GM13977 (cell line): ENCODE results near the gene TTC7B.

Experiments
- DNase-seq: peaks from one replicate; pipeline ENCODE4 v3.0.0; 2012; ENCODE audit warnings: low spot score
- in situ Hi-C: fragments of 300-500 bp; cut with MboI; formaldehyde crosslinking; loops from one replicate; pipeline ENCODE4 v1.12.0; 2022; ENCODE audit warnings: low sequenced_read_pairs, low pct_unique_long_range_greater_than_20kb, mixed read lengths, inconsistent platforms; ENCODE audit not compliant: unreplicated experiment
- TF ChIP-seq, protein P1 (sequence below): IDR thresholded peaks from 2 replicates; pipeline ENCODE4 v1.5.1; 2012; ENCODE audit warnings: mild to moderate bottlenecking, control low read depth; ENCODE audit not compliant: insufficient read depth; ENCODE audit errors: extremely low read depth, missing control alignments

Gene TTC7B

DNA sequence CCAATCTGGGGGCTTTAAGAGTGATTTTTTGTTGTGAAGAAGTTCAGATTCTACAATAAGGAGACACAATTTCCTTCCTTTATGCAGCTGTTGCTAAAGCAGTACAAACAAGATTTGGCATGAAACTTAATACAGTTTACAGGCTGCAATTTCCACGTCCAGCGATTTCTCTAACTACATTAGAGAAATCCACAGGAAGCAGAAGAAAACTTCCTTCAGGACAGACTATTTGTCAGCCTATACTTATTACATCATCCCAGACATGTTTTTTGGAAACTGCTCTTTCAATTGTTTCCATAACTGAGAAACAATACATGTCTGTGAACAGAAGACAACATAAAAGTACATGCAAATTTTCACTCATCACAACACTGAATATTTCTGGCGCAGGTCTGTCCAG lies 204.3 kb downstream of the TTC7B start:
- in situ Hi-C loops, result no loop called here

DNA sequence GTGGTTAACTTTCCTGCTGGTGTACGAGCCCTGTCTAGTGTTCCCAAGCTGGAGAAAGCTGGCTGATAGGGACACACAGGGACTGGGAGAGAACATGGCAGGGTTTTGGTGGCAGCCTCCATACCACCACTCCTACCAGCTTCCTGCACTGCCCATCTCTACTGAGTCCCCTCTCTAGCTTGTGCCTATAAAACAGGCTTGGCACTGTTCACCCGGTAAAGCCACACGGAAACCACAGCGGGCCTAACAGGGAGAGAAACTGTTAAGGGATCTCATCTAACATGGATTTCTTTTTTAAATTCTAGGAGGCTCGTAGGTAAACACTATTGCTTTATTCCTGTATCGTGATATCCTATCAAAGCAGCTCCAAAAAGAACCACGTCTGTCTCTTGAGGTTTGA lies 204.7 kb downstream of the TTC7B start:
- in situ Hi-C loops, result no loop called here

More for the DNA sequence above, 204.3 kb downstream of the TTC7B start:
- TF ChIP-seq, protein P1, sequence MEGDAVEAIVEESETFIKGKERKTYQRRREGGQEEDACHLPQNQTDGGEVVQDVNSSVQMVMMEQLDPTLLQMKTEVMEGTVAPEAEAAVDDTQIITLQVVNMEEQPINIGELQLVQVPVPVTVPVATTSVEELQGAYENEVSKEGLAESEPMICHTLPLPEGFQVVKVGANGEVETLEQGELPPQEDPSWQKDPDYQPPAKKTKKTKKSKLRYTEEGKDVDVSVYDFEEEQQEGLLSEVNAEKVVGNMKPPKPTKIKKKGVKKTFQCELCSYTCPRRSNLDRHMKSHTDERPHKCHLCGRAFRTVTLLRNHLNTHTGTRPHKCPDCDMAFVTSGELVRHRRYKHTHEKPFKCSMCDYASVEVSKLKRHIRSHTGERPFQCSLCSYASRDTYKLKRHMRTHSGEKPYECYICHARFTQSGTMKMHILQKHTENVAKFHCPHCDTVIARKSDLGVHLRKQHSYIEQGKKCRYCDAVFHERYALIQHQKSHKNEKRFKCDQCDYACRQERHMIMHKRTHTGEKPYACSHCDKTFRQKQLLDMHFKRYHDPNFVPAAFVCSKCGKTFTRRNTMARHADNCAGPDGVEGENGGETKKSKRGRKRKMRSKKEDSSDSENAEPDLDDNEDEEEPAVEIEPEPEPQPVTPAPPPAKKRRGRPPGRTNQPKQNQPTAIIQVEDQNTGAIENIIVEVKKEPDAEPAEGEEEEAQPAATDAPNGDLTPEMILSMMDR, result no peak
- no peak for DNase-seq

DNA sequence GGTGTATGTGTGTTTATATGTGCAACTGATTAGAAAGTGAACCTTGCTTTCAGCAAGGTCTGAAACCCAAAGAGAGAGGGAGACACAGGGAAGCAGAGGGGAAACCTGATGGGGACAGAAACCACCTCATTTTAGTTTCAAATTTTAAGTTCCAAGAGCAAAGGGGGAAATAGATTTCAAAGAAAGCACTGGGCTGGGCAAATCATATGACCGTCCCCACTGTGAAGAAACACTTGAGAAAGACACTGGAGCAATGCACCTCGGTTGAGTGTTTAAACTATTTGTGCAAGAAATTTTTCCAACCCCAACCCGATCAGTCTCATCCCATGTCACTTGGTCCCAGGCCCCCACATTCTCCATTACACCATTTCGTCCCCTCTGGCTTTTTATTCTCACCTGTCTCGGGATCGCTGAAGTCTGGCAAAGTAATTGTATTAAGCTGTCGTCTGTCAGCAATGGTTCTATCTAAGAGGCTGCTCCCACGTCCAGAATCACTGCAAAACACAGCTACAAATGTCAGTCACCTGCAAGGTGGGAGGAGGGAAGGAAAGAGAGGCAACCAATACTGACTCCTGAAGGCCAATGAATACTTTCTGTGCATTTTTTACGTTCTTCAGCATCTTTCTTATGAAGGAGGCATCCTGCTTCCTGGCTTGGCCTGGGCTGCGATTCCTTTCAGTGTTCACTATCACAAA lies 205.7 kb downstream of the TTC7B start:
- DNase-seq, result no peak
- in situ Hi-C loops, result no loop called here
- TF ChIP-seq, protein P1, result no peak

More for the DNA sequence above, 204.7 kb downstream of the TTC7B start:
- TF ChIP-seq, protein P1, result no peak
- DNase-seq, result no peak

DNA sequence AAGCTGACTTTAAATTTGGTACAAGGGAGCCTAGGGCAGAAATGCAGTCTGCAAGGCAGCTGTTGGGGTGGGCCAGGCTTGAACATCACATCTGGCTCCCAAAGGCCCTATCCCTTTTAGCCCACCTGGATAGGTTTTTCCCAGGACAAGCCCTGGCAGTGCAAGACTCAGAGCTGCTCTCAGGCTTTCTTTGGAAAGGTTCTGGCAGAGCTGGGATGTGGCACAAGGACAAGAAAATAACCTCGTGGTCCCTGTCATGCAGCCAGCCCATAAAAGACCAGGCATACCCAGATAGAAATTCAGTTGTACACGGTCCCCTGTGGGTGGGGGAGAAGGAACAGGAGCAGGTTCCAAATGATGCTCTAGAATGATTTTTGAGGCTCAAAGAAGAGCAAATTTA lies 206.9 kb downstream of the TTC7B start:
- in situ Hi-C loops, result no loop called here
- no peak for DNase-seq
- TF ChIP-seq, protein P1, result no peak

GRCh38 chr14:90608929-90609341 lies 207.3 kb downstream of the TTC7B start:
- TF ChIP-seq, protein P1, result no peak
- in situ Hi-C loops, result no loop called here
- DNase-seq, result no peak

DNA sequence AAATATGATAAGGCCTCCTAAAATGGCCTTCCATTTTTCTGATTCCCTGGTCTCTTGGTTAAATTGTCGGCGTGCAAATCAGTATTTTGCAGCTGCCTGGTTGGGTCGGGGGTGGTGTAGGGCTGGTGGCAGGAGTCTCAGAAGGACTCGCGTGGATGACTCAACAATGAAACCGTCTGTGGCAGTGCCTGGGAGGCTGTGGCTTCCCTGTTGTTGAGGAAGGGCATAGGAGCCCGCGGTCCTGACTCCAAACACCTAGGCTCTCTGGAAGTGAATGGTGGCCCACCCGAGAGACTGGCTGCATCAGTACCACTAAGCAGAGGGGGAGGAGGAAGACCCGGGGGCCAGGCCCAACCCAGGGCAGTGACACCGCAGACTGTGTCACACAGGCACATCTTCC lies 207.9 kb downstream of the TTC7B start:
- no peak for DNase-seq
- in situ Hi-C loops, result no loop called here
- TF ChIP-seq, protein P1, result no peak
